SK-N-SH treated with all-trans-retinoic acid at 6 μM for 48 hours (cell line): ENCODE data around the gene DPP6.

Experiments
- ATAC-seq: fragments of 200-7000 bp; cut with Tn5 transposase; 3 replicates; pipeline ENCODE4 v1.9.1; 2020; ENCODE audit warnings: mild to moderate bottlenecking, moderate library complexity
- ARNTL ChIP-seq: fragments of 450-650 bp; formaldehyde crosslinking; IDR thresholded peaks from 2 replicates; pipeline ENCODE4 v1.5.0; 2020; ENCODE audit warnings: low read depth, mild to moderate bottlenecking, moderate library complexity, borderline replicate concordance
- BACH2 ChIP-seq: fragments of 250-450 bp; sonication (Bioruptor Pico); IDR thresholded peaks from 2 replicates; pipeline ENCODE4 v1.9.0; 2021; ENCODE audit warnings: mild to moderate bottlenecking, borderline replicate concordance
- CSDC2 ChIP-seq: fragments of 250-450 bp; sonication (Bioruptor Pico); IDR thresholded peaks from 2 replicates; pipeline ENCODE4 v1.5.0; 2020; ENCODE audit warnings: mild to moderate bottlenecking, moderate library complexity
- CSRNP3 ChIP-seq: fragments of 250-450 bp; sonication (Bioruptor Pico); IDR thresholded peaks from 2 replicates; pipeline ENCODE4 v1.5.1; 2021; ENCODE audit warnings: mild to moderate bottlenecking, moderate library complexity
- ESRRG ChIP-seq: fragments of 250-450 bp; sonication (Bioruptor Pico); IDR thresholded peaks from 2 replicates; pipeline ENCODE4 v1.6.1; 2021; ENCODE audit warnings: mild to moderate bottlenecking
- GLIS3 ChIP-seq: fragments of 250-450 bp; sonication (Bioruptor Pico); IDR thresholded peaks from 2 replicates; pipeline ENCODE4 v1.5.0; 2020; ENCODE audit warnings: mild to moderate bottlenecking, moderate library complexity
- ISL1 ChIP-seq: fragments of 250-450 bp; sonication (Bioruptor Pico); IDR thresholded peaks from 2 replicates; pipeline ENCODE4 v2.1.2; 2022; ENCODE audit warnings: mild to moderate bottlenecking, moderate library complexity
- PATZ1 ChIP-seq: fragments of 250-450 bp; sonication (Bioruptor Pico); IDR thresholded peaks from 2 replicates; pipeline ENCODE4 v1.8.0; 2020; ENCODE audit warnings: mild to moderate bottlenecking, moderate library complexity, borderline replicate concordance
- PPARA ChIP-seq: fragments of 250-450 bp; sonication (Bioruptor Pico); IDR thresholded peaks from 2 replicates; pipeline ENCODE4 v1.5.0; 2020; ENCODE audit warnings: mild to moderate bottlenecking, borderline replicate concordance
- RARB ChIP-seq: fragments of 250-450 bp; sonication (Bioruptor Pico); IDR thresholded peaks from 2 replicates; pipeline ENCODE4 v1.8.0; 2021; ENCODE audit warnings: mild to moderate bottlenecking, moderate library complexity
- SNAI2 ChIP-seq: fragments of 250-450 bp; sonication (Bioruptor Pico); IDR thresholded peaks from 2 replicates; pipeline ENCODE4 v1.5.0; 2020; ENCODE audit warnings: mild to moderate bottlenecking, moderate library complexity
- TOX ChIP-seq: fragments of 250-450 bp; sonication (Bioruptor Pico); IDR thresholded peaks from 2 replicates; pipeline ENCODE4 v1.8.0; 2021; ENCODE audit warnings: mild to moderate bottlenecking, moderate library complexity, borderline replicate concordance
- ZC3H10 ChIP-seq: fragments of 250-450 bp; sonication (Bioruptor Pico); IDR thresholded peaks from 2 replicates; pipeline ENCODE4 v1.5.1; 2021; ENCODE audit warnings: mild to moderate bottlenecking, moderate library complexity
- ZFP30 ChIP-seq: fragments of 450-650 bp; formaldehyde crosslinking; IDR thresholded peaks from 2 replicates; pipeline ENCODE4 v1.5.0; 2022; ENCODE audit warnings: mild to moderate bottlenecking, moderate library complexity
- ZNF565 ChIP-seq: fragments of 450-650 bp; formaldehyde crosslinking; conservative IDR thresholded peaks from 2 replicates; pipeline ENCODE4 v1.5.0; 2020; ENCODE audit warnings: low read depth, mild to moderate bottlenecking, moderate library complexity
- ZNF70 ChIP-seq: fragments of 450-650 bp; formaldehyde crosslinking; IDR thresholded peaks from 2 replicates; pipeline ENCODE4 v1.5.0; 2020; ENCODE audit warnings: mild to moderate bottlenecking, moderate library complexity
- ZNF8 ChIP-seq: fragments of 450-650 bp; formaldehyde crosslinking; IDR thresholded peaks from 2 replicates; pipeline ENCODE4 v1.5.0; 2020; ENCODE audit warnings: mild to moderate bottlenecking, moderate library complexity
- TF ChIP-seq, protein P1 (sequence below): fragments of 250-450 bp; sonication (Bioruptor Pico); IDR thresholded peaks from 2 replicates; pipeline ENCODE4 v1.5.0; 2020; ENCODE audit warnings: mild to moderate bottlenecking, moderate library complexity
- TF ChIP-seq, protein P2 (sequence below): fragments of 250-450 bp; sonication (Bioruptor Pico); IDR thresholded peaks from 2 replicates; pipeline ENCODE4 v1.8.0; 2021; ENCODE audit warnings: low read depth, mild to moderate bottlenecking, moderate library complexity, borderline replicate concordance

DPP6 gene

GRCh38 chr7:154231732-154232131, 179.5 kb downstream of the DPP6 start:
- ATAC-seq: no peak
- TF ChIP-seq CSRNP3 (CRISPR knock-in tag) (no peak), ISL1 (no peak), ZNF70 (no peak), ZFP30 (no peak), ZNF8 (CRISPR knock-in tag) (no peak), PPARA (no peak), CSDC2 (no peak), ESRRG (CRISPR knock-in tag) (no peak), RARB (CRISPR knock-in tag) (no peak), ZC3H10 (CRISPR knock-in tag) (no peak), BACH2 (no peak), PATZ1 (CRISPR knock-in tag) (no peak)
- TF ChIP-seq, protein P1, sequence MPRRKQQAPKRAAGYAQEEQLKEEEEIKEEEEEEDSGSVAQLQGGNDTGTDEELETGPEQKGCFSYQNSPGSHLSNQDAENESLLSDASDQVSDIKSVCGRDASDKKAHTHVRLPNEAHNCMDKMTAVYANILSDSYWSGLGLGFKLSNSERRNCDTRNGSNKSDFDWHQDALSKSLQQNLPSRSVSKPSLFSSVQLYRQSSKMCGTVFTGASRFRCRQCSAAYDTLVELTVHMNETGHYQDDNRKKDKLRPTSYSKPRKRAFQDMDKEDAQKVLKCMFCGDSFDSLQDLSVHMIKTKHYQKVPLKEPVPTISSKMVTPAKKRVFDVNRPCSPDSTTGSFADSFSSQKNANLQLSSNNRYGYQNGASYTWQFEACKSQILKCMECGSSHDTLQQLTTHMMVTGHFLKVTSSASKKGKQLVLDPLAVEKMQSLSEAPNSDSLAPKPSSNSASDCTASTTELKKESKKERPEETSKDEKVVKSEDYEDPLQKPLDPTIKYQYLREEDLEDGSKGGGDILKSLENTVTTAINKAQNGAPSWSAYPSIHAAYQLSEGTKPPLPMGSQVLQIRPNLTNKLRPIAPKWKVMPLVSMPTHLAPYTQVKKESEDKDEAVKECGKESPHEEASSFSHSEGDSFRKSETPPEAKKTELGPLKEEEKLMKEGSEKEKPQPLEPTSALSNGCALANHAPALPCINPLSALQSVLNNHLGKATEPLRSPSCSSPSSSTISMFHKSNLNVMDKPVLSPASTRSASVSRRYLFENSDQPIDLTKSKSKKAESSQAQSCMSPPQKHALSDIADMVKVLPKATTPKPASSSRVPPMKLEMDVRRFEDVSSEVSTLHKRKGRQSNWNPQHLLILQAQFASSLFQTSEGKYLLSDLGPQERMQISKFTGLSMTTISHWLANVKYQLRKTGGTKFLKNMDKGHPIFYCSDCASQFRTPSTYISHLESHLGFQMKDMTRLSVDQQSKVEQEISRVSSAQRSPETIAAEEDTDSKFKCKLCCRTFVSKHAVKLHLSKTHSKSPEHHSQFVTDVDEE: no peak
- TF ChIP-seq, all 23 proteins: peak for 0

- ATAC-seq: no peak
- no peak for TF ChIP-seq ARNTL (CRISPR knock-in tag)
- TF ChIP-seq ESRRG (CRISPR knock-in tag): no peak
- TF ChIP-seq CSDC2: no peak
- no peak for TF ChIP-seq ZNF565
- TF ChIP-seq, protein P2, sequence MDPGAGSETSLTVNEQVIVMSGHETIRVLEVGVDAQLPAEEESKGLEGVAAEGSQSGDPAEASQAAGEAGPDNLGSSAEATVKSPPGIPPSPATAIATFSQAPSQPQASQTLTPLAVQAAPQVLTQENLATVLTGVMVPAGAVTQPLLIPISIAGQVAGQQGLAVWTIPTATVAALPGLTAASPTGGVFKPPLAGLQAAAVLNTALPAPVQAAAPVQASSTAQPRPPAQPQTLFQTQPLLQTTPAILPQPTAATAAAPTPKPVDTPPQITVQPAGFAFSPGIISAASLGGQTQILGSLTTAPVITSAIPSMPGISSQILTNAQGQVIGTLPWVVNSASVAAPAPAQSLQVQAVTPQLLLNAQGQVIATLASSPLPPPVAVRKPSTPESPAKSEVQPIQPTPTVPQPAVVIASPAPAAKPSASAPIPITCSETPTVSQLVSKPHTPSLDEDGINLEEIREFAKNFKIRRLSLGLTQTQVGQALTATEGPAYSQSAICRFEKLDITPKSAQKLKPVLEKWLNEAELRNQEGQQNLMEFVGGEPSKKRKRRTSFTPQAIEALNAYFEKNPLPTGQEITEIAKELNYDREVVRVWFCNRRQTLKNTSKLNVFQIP (CRISPR knock-in tag): no peak
- TF ChIP-seq RARB (CRISPR knock-in tag): no peak
- TF ChIP-seq ZNF70: no peak
- TF ChIP-seq PATZ1 (CRISPR knock-in tag): no peak
- no peak for TF ChIP-seq GLIS3
- no peak for TF ChIP-seq ZC3H10 (CRISPR knock-in tag)
- TF ChIP-seq, protein P1: no peak
- no peak for TF ChIP-seq TOX (CRISPR knock-in tag)
- no peak for TF ChIP-seq CSRNP3 (CRISPR knock-in tag)
- TF ChIP-seq SNAI2 (CRISPR knock-in tag): no peak
Observed at GRCh38 chr7:154232700-154233099, 180.5 kb downstream of the DPP6 start.
